HG03066 (cell line): ENCODE results near the gene GPAM.
A peak's percentile ranks its signal among the peaks of the same experiment; 100 is the strongest.
"Not testable (repeated sequence)": the region's sequence is repeated elsewhere in the genome, so short reads cannot be mapped to it uniquely, and the experiment has no call there.

Source experiments
- ATAC-seq: cut with Tn5 transposase; IDR thresholded peaks from one replicate; pipeline ENCODE4 v1.9.1; 2021; ENCODE audit warnings: low read depth; ENCODE audit not compliant: unreplicated experiment

Gene GPAM

GRCh38 chr10:112183329-112184051, at the start of gene GPAM:
TSS of gene GPAM (minus strand) at chr10:112183765. CDS start at chr10:112181784, 1,981 bp downstream.
- ATAC-seq = peak; percentile 97

GRCh38 chr10:112232670-112233069, 49.1 kb upstream of the GPAM start:
- ATAC-seq = no peak

- no peak for ATAC-seq
Measured at GRCh38 chr10:112231602-112232400, 48.2 kb upstream of the GPAM start.

- ATAC-seq = no peak
Measured at GRCh38 chr10:112230325-112230988, 46.9 kb upstream of the GPAM start.

GRCh38 chr10:112229901-112230300, 46.3 kb upstream of the GPAM start:
- ATAC-seq = no peak

GRCh38 chr10:112229096-112229495, 45.5 kb upstream of the GPAM start:
- ATAC-seq = no peak

GRCh38 chr10:112228366-112229088, 45.0 kb upstream of the GPAM start:
- ATAC-seq = not testable (repeated sequence)

GRCh38 chr10:112227331-112227987, 43.9 kb upstream of the GPAM start:
- no peak for ATAC-seq

- ATAC-seq = no peak
Measured at GRCh38 chr10:112226439-112227248, 43.1 kb upstream of the GPAM start.

- no peak for ATAC-seq
Measured at GRCh38 chr10:112225771-112226438, 42.3 kb upstream of the GPAM start.

GRCh38 chr10:112224933-112225529, 41.5 kb upstream of the GPAM start:
- no peak for ATAC-seq

GRCh38 chr10:112223725-112224124, 40.2 kb upstream of the GPAM start:
- ATAC-seq = no peak

- no peak for ATAC-seq
Measured at GRCh38 chr10:112222799-112223198, 39.2 kb upstream of the GPAM start.

- no peak for ATAC-seq
Measured at GRCh38 chr10:112221545-112221944, 38.0 kb upstream of the GPAM start.

- no peak for ATAC-seq
Measured at GRCh38 chr10:112218960-112219359, 35.4 kb upstream of the GPAM start.

GRCh38 chr10:112218036-112218390, 34.4 kb upstream of the GPAM start:
- no peak for ATAC-seq

GRCh38 chr10:112217386-112218035, 33.9 kb upstream of the GPAM start:
- ATAC-seq = no peak

GRCh38 chr10:112216966-112217365, 33.4 kb upstream of the GPAM start:
- no peak for ATAC-seq
